Activated naive CD8-positive, alpha-beta T cell (primary cell): ENCODE results near the gene PLXNA4.

ENCODE experiments used
- H3K27ac Mint-ChIP-seq: one replicate; pipeline ENCODE4 v1.8.0; 2021; ENCODE audit warnings: mixed read lengths
- H3K27me3 Mint-ChIP-seq: one replicate; pipeline ENCODE4 v1.8.0; 2021; ENCODE audit warnings: mixed read lengths
- H3K36me3 Mint-ChIP-seq: one replicate; pipeline ENCODE4 v1.8.0; 2021; ENCODE audit warnings: mixed read lengths
- H3K4me1 Mint-ChIP-seq: one replicate; pipeline ENCODE4 v1.8.0; 2021; ENCODE audit warnings: low read depth, mixed read lengths
- H3K4me3 Mint-ChIP-seq: one replicate; pipeline ENCODE4 v1.8.0; 2021; ENCODE audit warnings: mild to moderate bottlenecking, mixed read lengths
- H3K9me3 Mint-ChIP-seq: one replicate; pipeline ENCODE4 v1.8.0; 2021; ENCODE audit warnings: low read depth, mixed read lengths

The PLXNA4 gene

DNA sequence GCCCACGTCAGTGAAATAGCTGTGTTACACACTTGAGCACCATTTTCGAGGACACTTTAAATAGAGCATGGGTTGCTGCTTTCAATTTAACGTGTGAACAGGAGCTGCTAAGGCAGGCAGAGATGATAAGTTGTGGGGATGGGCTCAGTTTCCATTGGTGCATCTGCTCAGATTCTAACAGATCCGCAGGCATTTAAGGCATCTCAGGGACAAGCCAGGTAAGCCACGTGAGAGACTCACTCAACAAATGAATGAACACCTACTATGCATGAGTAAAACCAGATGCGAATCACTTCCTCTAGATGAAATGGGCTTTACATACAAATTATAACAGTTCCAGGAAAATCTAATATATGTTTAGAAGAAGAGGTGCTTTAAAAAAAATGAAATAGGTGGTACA lies 34.6 kb downstream of the PLXNA4 start:
- no peaks in the 10 kb centered on the region for H3K27me3 Mint-ChIP-seq
- peaks cover 9% of the 10 kb centered on the region for H3K9me3 Mint-ChIP-seq
- no peak overlapping the region for H3K27ac Mint-ChIP-seq
- H3K4me1 Mint-ChIP-seq, result no peaks in the 10 kb centered on the region
- H3K4me3 Mint-ChIP-seq, result no peak overlapping the region
- H3K36me3 Mint-ChIP-seq, result peaks cover 3% of the 10 kb centered on the region

DNA sequence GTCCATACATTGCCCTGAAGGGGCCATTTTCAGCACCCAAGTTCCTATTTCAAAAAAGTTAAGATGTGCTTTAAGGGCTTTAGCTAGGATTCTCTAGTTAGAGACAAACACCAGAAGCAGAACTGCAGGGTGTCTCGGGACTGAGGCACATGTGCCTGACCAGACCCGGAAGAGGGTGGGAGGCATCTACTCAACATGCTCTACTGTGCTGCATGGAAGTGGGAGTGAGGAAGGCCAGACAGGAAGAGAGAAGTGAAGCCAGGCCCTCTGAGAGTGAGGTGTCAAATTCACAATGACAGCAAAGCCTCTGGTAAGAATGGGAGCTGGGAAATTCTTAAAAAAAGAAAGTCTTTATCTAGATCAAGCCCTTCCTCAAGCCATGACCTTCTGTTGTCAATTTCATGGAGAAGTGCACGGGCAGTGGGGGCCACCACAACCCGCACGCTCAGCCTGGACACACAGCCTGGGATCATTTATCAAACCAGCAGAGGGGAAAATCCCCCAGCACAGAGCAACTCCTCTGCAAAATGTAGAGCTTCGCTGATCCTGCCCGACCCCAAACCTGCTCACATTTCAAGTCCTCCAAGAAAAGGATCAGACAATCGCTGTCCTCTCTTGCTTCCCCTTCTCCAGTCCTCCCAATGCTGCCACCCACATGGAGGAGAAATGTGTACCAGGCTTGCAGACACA lies 38.7 kb downstream of the PLXNA4 start:
- Mint-ChIP-seq H3K9me3 (no peaks in the 10 kb centered on the region), H3K36me3 (no peaks in the 10 kb centered on the region), H3K27me3 (no peaks in the 10 kb centered on the region), H3K4me3 (no peak overlapping the region), H3K27ac (no peak overlapping the region), H3K4me1 (no peaks in the 10 kb centered on the region)

DNA sequence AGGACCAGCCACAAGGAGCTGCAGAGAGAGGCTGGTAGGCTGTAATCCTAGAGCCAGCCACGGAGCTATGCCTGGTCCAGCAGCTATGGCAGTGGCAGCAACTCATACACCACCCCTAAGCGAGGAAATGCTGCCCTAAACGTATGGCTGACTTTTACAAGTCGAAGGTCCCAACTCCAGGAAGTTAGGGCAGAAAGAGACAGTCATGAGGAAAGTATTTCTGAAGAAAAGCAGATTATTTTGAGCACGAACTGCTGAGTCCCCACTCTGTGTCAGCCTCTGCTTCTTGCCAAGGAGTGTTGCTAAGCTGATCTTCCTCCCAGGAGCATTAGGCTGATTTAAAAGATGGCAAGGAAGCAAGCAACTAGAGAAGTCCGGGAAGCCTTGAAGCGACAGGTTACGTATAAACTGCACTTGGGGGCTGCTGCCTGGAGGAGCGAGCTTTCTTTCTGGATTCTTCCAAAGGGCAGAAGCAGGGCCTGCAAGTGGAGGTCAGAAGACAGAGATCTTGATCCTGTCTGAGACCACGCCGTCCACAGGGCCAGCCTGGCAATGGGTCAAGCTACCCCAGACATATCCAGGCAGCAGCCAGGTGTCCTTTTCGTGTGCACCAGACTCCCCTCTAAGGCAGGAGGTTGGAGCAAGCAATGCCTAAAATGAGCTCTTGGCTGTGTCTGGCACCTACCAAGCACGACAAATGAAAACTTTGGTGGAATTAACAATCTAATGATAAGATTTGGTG lies 39.4 kb downstream of the PLXNA4 start:
- H3K4me1 Mint-ChIP-seq, result no peaks in the 10 kb centered on the region
- no peak overlapping the region for H3K4me3 Mint-ChIP-seq
- H3K27me3 Mint-ChIP-seq, result no peaks in the 10 kb centered on the region
- H3K36me3 Mint-ChIP-seq, result no peaks in the 10 kb centered on the region
- H3K27ac Mint-ChIP-seq, result no peak overlapping the region
- H3K9me3 Mint-ChIP-seq, result no peaks in the 10 kb centered on the region

DNA sequence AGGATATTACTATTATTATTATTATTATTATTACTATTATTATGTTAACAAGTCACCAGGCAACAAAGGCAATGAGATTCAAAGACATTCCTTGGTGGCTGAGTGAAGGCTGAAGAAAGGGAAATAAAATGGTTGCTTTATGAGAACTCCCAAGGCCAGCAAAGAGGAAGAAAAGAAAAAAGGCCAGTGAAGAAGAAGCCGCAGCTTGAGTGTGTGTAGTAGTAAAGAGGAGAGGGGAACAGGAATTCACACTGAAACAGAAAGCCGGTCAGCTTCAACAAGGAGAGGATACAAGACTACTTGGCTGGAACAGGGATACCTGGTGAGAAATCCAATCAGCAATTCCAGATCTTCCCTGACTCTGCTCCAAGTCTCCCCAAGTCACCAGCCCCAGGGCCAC lies 42.4 kb downstream of the PLXNA4 start:
- peaks cover 4% of the 10 kb centered on the region for H3K4me1 Mint-ChIP-seq
- no peaks in the 10 kb centered on the region for H3K36me3 Mint-ChIP-seq
- H3K4me3 Mint-ChIP-seq, result no peak overlapping the region
- no peaks in the 10 kb centered on the region for H3K9me3 Mint-ChIP-seq
- no peak overlapping the region for H3K27ac Mint-ChIP-seq
- H3K27me3 Mint-ChIP-seq, result no peaks in the 10 kb centered on the region

DNA sequence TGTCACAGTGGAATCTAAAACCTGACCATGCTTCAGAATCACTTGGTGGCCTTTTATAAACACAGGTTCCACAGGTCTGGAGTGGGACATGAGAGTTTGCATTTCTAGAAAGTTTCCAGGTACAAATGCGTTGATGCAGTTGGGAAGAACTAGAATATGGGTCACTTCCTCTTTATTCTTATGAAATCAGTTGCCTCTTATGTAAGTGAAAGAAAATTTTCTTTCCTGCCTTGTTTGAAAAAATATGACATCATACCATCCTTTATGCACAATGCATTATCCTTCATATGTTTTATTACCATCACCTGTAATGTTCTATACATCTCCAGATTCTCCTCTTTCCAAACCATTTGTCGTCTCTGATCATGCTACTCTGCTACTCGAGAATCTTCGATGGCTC lies 44.0 kb downstream of the PLXNA4 start:
- Mint-ChIP-seq H3K9me3 (no peaks in the 10 kb centered on the region), H3K27ac (no peak overlapping the region), H3K4me1 (peaks cover 4% of the 10 kb centered on the region), H3K27me3 (no peaks in the 10 kb centered on the region), H3K4me3 (no peak overlapping the region), H3K36me3 (no peaks in the 10 kb centered on the region)

DNA sequence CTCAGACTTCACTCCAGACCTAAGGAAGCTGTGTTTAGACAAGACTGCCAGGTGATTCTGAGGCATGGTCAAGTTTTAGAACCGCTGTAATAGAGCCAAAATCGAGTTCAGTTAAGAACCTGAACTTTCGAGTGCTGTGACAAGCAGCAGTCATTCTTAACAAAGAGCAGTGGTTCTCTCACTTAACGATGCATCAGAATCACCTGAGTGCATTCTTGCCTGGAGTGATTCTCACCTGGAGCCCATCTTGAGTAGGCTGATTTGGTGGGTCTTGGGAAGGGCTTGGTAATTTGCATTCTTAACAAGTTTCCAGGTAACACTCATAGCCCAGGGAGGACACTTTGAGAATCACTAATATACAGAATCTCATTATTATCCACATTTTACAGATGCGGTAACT lies 44.7 kb downstream of the PLXNA4 start:
- H3K27me3 Mint-ChIP-seq, result no peaks in the 10 kb centered on the region
- H3K27ac Mint-ChIP-seq, result no peak overlapping the region
- H3K4me1 Mint-ChIP-seq, result peaks cover 4% of the 10 kb centered on the region
- no peaks in the 10 kb centered on the region for H3K9me3 Mint-ChIP-seq
- H3K36me3 Mint-ChIP-seq, result no peaks in the 10 kb centered on the region
- H3K4me3 Mint-ChIP-seq, result no peak overlapping the region

DNA sequence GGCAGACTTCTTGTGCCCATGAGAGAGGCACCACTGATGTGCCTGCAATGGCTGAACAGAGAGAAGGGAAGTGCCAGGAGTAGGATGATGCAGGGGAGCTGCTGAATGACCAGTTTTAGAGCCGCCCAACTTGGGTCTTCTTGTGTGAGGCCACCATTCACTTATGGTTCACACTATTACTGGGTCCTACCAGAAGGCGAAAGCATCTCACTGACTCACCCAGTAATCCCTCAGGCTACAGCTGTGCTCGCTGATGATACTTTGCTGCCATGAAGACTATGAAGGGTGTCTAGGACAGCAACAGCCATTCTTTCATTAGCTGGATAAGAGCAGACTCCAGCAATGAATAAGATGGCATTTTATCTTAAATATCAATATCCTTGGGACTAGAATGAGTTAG lies 47.6 kb downstream of the PLXNA4 start:
- Mint-ChIP-seq H3K4me3 (no peak overlapping the region), H3K36me3 (no peaks in the 10 kb centered on the region), H3K27me3 (no peaks in the 10 kb centered on the region), H3K27ac (no peak overlapping the region), H3K9me3 (no peaks in the 10 kb centered on the region), H3K4me1 (peaks cover 7% of the 10 kb centered on the region)

DNA sequence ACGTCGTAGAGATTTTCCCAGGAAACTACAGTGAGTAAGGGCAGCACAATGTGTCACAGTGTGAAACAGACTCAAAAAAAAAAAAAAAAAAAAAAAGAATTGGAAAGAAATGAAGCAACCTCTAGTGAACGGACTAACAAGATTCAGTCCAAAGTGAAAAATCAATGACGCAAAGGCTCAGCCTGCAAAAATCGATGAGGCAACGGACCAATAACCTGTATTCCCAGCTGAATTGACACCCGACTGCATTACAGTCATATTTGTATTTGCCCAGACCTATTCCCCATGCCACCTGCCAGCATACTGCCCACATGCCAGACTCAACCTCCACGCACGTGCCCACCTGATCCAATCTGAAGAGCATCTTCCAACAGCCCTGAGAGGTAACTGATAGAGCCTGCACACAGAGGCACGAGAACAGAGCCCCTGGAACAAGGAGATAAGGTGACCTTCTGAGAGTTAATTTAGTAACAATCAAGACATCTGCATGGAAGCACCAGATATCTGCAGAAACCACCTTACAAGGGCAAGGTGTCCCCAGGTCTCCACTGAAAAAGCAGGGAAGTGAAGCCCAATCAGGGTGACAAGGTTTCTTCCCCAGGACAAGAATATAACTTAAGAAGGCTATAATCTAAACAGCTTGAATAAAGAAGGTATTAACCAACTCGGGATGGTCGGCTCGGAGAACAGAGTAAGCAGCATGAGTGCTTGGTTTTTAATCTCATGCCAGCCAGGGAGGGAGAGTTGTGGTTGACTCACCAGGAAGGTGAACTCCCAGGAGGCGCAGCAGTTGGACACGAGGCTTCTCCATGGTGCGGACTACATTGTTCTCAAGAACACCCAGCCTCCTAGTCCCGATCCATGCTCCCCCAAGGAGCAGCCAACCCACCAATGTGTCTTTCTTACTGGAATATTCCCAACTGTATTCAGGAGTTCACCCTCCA lies 48.5 kb downstream of the PLXNA4 start:
- peaks cover 7% of the 10 kb centered on the region for H3K4me1 Mint-ChIP-seq
- no peaks in the 10 kb centered on the region for H3K27me3 Mint-ChIP-seq
- H3K9me3 Mint-ChIP-seq, result no peaks in the 10 kb centered on the region
- H3K36me3 Mint-ChIP-seq, result no peaks in the 10 kb centered on the region
- H3K4me3 Mint-ChIP-seq, result no peak overlapping the region
- peak overlapping the region; percentile 1 for H3K27ac Mint-ChIP-seq

DNA sequence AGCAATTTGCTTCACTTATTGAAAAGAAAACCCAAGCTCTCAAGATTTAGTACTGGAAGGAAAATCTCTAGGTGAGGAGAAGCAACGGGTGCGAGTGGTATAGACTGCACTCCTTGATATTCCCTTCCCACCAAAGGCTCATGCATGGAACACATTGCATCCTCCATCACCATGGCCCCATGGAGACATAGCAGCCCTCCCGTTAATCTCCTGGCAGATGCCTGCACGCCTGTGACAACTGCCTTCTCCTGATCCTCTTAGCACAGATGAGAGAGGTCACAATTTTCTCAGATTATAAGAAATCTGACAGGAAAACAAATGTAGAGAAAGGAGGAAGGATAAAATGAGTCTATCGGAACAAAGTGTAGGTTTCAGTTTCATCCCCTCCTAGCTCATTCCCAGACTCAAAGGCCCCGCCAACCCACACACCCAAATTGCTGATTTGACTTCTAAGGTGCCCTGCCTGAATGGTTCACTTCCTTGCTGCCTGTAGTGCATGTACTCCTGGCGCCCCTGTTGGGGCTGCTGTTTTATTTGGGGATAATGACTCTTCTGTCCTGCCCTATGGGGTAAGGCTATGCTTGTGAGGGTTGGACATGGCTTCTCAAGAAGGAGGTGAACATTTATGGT lies 50.0 kb downstream of the PLXNA4 start:
- Mint-ChIP-seq H3K9me3 (no peaks in the 10 kb centered on the region), H3K4me1 (peaks cover 7% of the 10 kb centered on the region), H3K4me3 (no peak overlapping the region), H3K27me3 (no peaks in the 10 kb centered on the region), H3K27ac (no peak overlapping the region), H3K36me3 (no peaks in the 10 kb centered on the region)

DNA sequence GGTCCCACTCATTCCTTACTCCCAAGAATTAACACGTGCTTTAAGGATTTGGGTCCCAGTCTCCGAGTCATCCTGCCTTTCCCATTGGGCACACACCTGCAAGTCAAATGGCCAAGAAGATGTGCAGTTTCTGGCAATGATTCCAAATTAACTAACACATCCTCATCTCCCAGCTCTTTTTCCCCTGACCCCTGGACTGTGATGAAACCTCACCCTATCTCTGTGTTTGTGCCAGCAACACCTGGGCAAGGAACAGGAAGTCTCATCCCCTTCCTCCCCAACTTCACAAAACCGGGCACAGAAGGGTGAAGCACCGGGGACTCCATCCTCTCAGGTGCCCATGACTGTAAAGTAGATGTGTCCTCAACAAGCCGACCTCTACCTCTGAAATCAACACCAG lies 54.8 kb downstream of the PLXNA4 start:
- Mint-ChIP-seq H3K9me3 (no peaks in the 10 kb centered on the region), H3K27me3 (no peaks in the 10 kb centered on the region), H3K27ac (no peak overlapping the region), H3K36me3 (no peaks in the 10 kb centered on the region), H3K4me3 (no peak overlapping the region), H3K4me1 (peaks cover 3% of the 10 kb centered on the region)

DNA sequence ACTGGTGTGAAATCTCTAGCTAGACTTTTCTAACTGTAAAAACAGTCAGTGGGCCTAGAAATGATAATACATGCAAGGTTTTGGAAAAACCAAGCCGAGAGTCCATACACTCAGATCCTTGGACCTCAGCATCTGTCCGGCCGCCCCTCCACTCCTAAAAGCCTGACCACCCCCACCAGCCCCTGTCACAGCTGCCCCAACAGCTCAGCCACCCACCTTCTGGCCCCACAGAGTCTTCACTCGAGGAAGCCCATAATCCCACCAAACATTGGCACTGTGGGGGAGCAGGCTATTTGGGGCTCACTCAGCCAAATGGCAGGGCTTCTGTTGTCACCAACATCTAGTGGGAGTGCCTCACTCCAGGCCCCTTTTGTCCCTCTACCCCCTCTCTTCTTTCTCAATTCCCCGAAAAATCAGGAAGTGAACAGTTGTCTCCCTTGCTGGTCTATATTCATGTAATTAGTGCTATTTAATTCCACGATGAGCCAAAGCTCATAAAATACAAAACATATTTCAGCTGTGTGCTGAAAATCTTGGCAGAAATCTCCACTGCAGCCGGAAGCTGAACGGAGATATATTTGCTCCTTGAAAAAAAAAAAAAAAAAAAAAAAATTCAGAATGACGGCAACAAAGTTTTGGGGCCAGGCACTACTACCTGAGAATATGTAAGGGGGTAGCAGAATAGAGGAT lies 55.5 kb downstream of the PLXNA4 start:
- no peaks in the 10 kb centered on the region for H3K27me3 Mint-ChIP-seq
- H3K9me3 Mint-ChIP-seq, result no peaks in the 10 kb centered on the region
- H3K36me3 Mint-ChIP-seq, result no peaks in the 10 kb centered on the region
- no peak overlapping the region for H3K4me3 Mint-ChIP-seq
- no peaks in the 10 kb centered on the region for H3K4me1 Mint-ChIP-seq
- H3K27ac Mint-ChIP-seq, result no peak overlapping the region

DNA sequence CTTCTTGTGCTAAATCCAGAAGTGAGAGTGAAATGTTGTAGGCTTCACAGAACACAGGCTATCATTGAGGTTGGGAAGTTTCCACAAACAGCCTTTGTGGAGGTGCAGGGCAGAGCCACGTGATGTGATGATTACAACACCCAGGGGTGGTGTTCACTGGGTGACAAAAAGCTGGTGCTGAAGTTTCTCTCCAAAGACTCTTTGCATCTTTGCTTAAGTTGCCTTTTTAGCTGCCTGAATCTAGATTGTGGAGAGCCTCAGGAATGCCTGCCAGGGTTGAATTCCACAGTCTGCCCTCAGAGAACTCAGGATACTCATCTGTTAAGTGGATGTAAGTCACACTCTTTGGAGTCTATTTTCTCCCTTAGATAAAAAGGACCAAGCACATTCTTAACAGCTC lies 56.3 kb downstream of the PLXNA4 start:
- no peak overlapping the region for H3K27ac Mint-ChIP-seq
- H3K4me3 Mint-ChIP-seq, result no peak overlapping the region
- no peaks in the 10 kb centered on the region for H3K36me3 Mint-ChIP-seq
- no peaks in the 10 kb centered on the region for H3K27me3 Mint-ChIP-seq
- no peaks in the 10 kb centered on the region for H3K4me1 Mint-ChIP-seq
- H3K9me3 Mint-ChIP-seq, result no peaks in the 10 kb centered on the region

DNA sequence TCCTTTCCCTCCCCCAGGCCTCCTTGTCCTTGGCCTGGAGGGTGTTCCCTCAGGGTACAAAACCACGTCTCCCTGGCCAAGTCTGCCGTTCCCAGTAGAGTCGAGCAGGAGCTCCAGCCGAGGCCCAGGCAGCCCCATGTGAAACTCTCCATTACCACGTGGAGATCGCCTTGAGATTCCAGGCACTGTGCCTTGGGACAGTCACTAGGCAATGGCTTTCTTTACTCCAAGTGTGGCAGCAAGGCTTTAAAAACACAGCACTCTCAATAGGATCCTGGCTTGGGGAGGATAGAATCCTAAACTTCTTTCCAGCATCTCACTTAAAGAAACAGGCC lies 57.5 kb downstream of the PLXNA4 start:
- Mint-ChIP-seq H3K4me1 (no peaks in the 10 kb centered on the region), H3K36me3 (no peaks in the 10 kb centered on the region), H3K9me3 (no peaks in the 10 kb centered on the region), H3K27me3 (no peaks in the 10 kb centered on the region), H3K4me3 (no peak overlapping the region), H3K27ac (no peak overlapping the region)

DNA sequence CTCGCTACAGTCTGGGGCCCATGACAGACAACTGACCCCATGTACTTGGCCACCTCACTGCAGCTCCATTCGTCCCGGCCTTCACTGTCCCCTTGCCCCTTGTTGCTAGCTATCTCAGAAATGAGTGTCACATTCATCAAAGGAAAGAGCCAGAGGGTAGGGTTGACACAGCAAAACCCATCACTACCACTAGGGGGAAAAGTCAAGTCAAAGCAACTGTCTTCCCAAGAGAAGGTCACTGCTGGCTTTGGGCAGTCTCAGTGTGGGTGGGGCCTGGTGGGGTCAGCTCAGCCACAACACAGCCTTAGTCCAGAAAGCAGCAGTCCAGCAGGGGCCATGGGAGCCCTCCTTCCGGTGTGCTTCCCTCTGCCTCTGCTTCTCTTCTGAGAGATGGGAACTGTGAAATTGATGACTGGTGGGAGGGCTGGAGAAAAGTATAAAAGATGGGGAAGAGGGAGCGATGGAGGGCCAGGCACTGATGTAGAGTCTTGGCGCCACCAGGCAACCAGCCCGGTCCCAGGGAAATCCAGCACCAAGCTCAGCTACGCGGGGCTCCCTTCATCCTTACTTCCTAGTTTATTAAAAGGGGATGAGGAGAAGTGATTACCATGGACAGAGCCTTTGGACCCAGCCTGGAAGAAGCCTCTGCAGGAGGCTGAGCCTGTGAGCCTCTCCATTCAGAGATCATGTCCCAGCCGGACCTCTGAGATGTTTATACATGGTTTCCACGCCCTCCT lies 58.0 kb downstream of the PLXNA4 start:
- H3K4me3 Mint-ChIP-seq, result no peak overlapping the region
- H3K27ac Mint-ChIP-seq, result no peak overlapping the region
- H3K27me3 Mint-ChIP-seq, result no peaks in the 10 kb centered on the region
- no peaks in the 10 kb centered on the region for H3K36me3 Mint-ChIP-seq
- H3K9me3 Mint-ChIP-seq, result no peaks in the 10 kb centered on the region
- no peaks in the 10 kb centered on the region for H3K4me1 Mint-ChIP-seq
